ENCODE data around the gene B3GAT1. TPM values are rescaled to one million over a fixed set of nuclear protein-coding genes. Genes with fewer than 3 reads are reported as not detected.

B3GAT1 gene
- total and polyA plus RNA-seq, 4 donors, result 0.16 to 0.39 TPM; not detected in 2

DNA sequence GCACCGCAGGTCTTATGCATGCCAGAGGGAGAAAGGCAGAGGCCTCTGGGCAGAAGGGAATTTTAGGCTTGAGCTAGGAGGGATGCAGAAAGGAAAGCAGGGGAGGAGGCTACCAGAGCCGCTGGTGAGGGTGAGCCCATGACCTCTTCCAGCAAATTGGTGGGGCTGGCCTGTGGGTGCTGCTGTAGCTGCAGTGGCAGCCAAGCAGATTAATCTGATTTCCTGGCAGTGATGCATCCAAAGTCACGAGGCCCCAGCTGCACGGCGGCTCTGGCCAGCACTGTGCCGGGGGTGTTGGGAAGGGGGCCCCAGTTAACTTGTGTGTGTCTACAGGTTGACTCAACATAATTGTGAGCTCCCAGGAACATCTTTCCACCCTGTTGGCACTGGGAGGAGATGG, 41.4 kb upstream of the B3GAT1 start:
- Histone ChIP-seq H3K4me1 (ENCODE audit: control insufficient read depth in 1 of 2, insufficient read depth in 2 of 2, low read length in 2 of 2) (no peaks in the 10 kb centered on the region), H3K27ac (ENCODE audit: low read depth in 1 of 2, low read length in 2 of 2) (no peak overlapping the region), H3K27me3 (ENCODE audit: control insufficient read depth in 1 of 2, insufficient read depth in 2 of 2, low read length in 1 of 2) (no peaks in the 10 kb centered on the region), H3K9me3 (ENCODE audit: control insufficient read depth, low read length) (peaks cover 6% of the 10 kb centered on the region), H3K4me3 (ENCODE audit: low read length in 2 of 2) (no peak overlapping the region), H3K36me3 (ENCODE audit: control insufficient read depth in 1 of 2, insufficient read depth in 2 of 2, low read length in 1 of 2) (no peaks in the 10 kb centered on the region)
- no peak for ATAC-seq (ENCODE audit: low FRiP score)
- WGBS, 2 donors, result 70 to 74% methylated on average over 6 of the region's 6 CpGs
- DNase-seq, result peak in 1 of 2 donors; percentile 42
- intact Hi-C loops (cut with DNase I), result no loop called here

GRCh38 chr11:134452838-134453155, 40.8 kb upstream of the B3GAT1 start:
- H3K9me3 ChIP-seq (ENCODE audit: control insufficient read depth, low read length), result peaks cover 6% of the 10 kb centered on the region
- H3K27ac ChIP-seq (ENCODE audit: low read depth in 1 of 2, low read length in 2 of 2), result no peak overlapping the region
- 86 to 87% methylated on average over 5 of the region's 5 CpGs for WGBS, 2 donors
- no peak for ATAC-seq (ENCODE audit: low FRiP score)
- DNase-seq, result no peak
- H3K36me3 ChIP-seq (ENCODE audit: control insufficient read depth in 1 of 2, insufficient read depth in 2 of 2, low read length in 1 of 2), result no peaks in the 10 kb centered on the region
- H3K4me3 ChIP-seq (ENCODE audit: low read length in 2 of 2), result no peak overlapping the region
- H3K27me3 ChIP-seq (ENCODE audit: control insufficient read depth in 1 of 2, insufficient read depth in 2 of 2, low read length in 1 of 2), result no peaks in the 10 kb centered on the region
- intact Hi-C loops (cut with DNase I), result no loop called here
- H3K4me1 ChIP-seq (ENCODE audit: control insufficient read depth in 1 of 2, insufficient read depth in 2 of 2, low read length in 2 of 2), result no peaks in the 10 kb centered on the region

DNA sequence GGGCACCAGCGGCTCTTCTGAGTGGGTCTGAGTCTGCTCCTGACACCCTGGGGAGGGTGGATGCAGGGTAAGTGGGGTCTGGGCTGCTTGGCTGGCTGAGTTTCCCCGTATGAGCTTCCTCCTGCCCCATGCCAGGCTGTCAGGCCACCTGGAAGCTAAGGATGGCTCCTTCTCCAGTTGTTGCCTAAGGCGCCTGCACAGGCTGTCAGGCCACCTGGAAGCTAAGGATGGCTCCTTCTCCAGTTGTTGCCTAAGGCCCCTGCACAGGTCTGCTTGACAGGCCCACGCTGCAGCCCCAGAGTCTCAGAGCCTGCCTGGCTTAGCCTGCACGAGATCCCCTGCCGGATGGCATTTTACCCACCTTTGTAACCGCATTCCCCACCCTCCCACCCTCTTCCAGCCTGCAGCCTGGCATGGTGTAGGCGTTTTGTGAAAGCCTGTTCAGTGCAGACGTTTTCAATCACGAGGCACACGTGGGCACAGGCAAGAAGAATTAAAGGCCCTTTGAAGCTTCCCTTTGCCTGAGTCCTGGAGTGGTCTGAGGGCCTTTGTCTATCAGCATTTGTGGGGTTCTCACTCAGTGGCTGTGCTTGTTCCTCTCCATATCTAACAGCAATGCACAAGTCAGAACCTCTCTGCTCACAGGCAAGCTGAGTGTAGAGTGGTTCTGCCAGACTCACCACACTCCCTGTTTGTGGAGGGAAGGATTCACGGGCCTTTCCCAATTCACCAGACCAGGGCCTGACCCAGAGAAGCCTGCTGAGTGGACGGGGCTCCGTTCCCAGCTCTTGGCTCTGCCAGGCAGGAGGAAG, 40.2 kb upstream of the B3GAT1 start:
- no peak overlapping the region for H3K4me3 ChIP-seq (ENCODE audit: low read length in 2 of 2)
- no peaks in the 10 kb centered on the region for H3K4me1 ChIP-seq (ENCODE audit: control insufficient read depth in 1 of 2, insufficient read depth in 2 of 2, low read length in 2 of 2)
- H3K36me3 ChIP-seq (ENCODE audit: control insufficient read depth in 1 of 2, insufficient read depth in 2 of 2, low read length in 1 of 2), result no peaks in the 10 kb centered on the region
- peaks cover 6% of the 10 kb centered on the region for H3K9me3 ChIP-seq (ENCODE audit: control insufficient read depth, low read length)
- DNase-seq (peak in 1 of 2 donors; percentile 41), ATAC-seq (ENCODE audit: low FRiP score) (no peak)
- WGBS, 2 donors, result 79 to 82% methylated on average over 14 of the region's 14 CpGs
- no peaks in the 10 kb centered on the region for H3K27me3 ChIP-seq (ENCODE audit: control insufficient read depth in 1 of 2, insufficient read depth in 2 of 2, low read length in 1 of 2)
- intact Hi-C loops (cut with DNase I), result no loop called here
- H3K27ac ChIP-seq (ENCODE audit: low read depth in 1 of 2, low read length in 2 of 2), result no peak overlapping the region

- H3K4me3 ChIP-seq (ENCODE audit: low read length in 2 of 2), result no peak overlapping the region
- intact Hi-C loops (cut with DNase I), result no loop called here
- no peak for ATAC-seq (ENCODE audit: low FRiP score)
- peak in 1 of 2 donors; percentile 39 for DNase-seq
- H3K27me3 ChIP-seq (ENCODE audit: control insufficient read depth in 1 of 2, insufficient read depth in 2 of 2, low read length in 1 of 2), result no peaks in the 10 kb centered on the region
- no peak overlapping the region for H3K27ac ChIP-seq (ENCODE audit: low read depth in 1 of 2, low read length in 2 of 2)
- no peaks in the 10 kb centered on the region for H3K4me1 ChIP-seq (ENCODE audit: control insufficient read depth in 1 of 2, insufficient read depth in 2 of 2, low read length in 2 of 2)
- H3K36me3 ChIP-seq (ENCODE audit: control insufficient read depth in 1 of 2, insufficient read depth in 2 of 2, low read length in 1 of 2), result no peaks in the 10 kb centered on the region
- peaks cover 4% of the 10 kb centered on the region for H3K9me3 ChIP-seq (ENCODE audit: control insufficient read depth, low read length)
- WGBS, 2 donors, result 87 to 88% methylated on average over 7 of the region's 7 CpGs
Observed at GRCh38 chr11:134450186-134450585, 38.1 kb upstream of the B3GAT1 start.

- no peak overlapping the region for H3K4me3 ChIP-seq (ENCODE audit: low read length in 2 of 2)
- intact Hi-C loops (cut with DNase I), result no loop called here
- H3K4me1 ChIP-seq (ENCODE audit: control insufficient read depth in 1 of 2, insufficient read depth in 2 of 2, low read length in 2 of 2), result no peaks in the 10 kb centered on the region
- H3K36me3 ChIP-seq (ENCODE audit: control insufficient read depth in 1 of 2, insufficient read depth in 2 of 2, low read length in 1 of 2), result no peaks in the 10 kb centered on the region
- H3K27me3 ChIP-seq (ENCODE audit: control insufficient read depth in 1 of 2, insufficient read depth in 2 of 2, low read length in 1 of 2), result no peaks in the 10 kb centered on the region
- H3K27ac ChIP-seq (ENCODE audit: low read depth in 1 of 2, low read length in 2 of 2), result no peak overlapping the region
- H3K9me3 ChIP-seq (ENCODE audit: control insufficient read depth, low read length), result peaks cover 4% of the 10 kb centered on the region
- DNase-seq (peak in 1 of 2 donors; percentile 26), ATAC-seq (ENCODE audit: low FRiP score) (no peak)
- WGBS, 2 donors, result 70 to 76% methylated on average over 7 of the region's 7 CpGs
Observed at GRCh38 chr11:134449713-134450112, 37.7 kb upstream of the B3GAT1 start.

DNA sequence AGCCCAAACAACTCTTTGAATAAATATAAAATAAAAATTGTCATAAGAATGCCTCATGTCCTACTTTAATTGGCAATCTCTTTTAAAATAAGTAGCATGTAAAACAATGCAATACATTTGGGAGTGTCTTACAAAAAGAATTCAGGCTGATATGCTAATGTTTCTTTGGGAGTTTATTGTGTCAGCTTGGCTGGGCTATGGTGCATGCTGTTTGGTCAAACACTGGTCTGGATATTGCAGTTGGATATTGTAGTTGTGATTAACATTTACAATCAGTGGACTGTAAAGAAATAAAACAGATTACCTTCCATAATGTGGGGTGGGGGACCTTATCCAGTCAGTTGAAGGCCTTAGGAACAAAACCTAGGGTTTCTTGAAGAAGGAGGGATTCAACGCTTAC, 37.0 kb upstream of the B3GAT1 start:
- 91 to 97% methylated on average over 1 of the region's 1 CpG for WGBS, 2 donors
- no peak for ATAC-seq (ENCODE audit: low FRiP score)
- Histone ChIP-seq H3K9me3 (ENCODE audit: control insufficient read depth, low read length) (peaks cover 2% of the 10 kb centered on the region), H3K4me3 (ENCODE audit: low read length in 2 of 2) (no peak overlapping the region), H3K27ac (ENCODE audit: low read depth in 1 of 2, low read length in 2 of 2) (no peak overlapping the region), H3K27me3 (ENCODE audit: control insufficient read depth in 1 of 2, insufficient read depth in 2 of 2, low read length in 1 of 2) (no peaks in the 10 kb centered on the region), H3K36me3 (ENCODE audit: control insufficient read depth in 1 of 2, insufficient read depth in 2 of 2, low read length in 1 of 2) (no peaks in the 10 kb centered on the region), H3K4me1 (ENCODE audit: control insufficient read depth in 1 of 2, insufficient read depth in 2 of 2, low read length in 2 of 2) (no peaks in the 10 kb centered on the region)
- DNase-seq, result no peak
- intact Hi-C loops (cut with DNase I), result no loop called here

DNA sequence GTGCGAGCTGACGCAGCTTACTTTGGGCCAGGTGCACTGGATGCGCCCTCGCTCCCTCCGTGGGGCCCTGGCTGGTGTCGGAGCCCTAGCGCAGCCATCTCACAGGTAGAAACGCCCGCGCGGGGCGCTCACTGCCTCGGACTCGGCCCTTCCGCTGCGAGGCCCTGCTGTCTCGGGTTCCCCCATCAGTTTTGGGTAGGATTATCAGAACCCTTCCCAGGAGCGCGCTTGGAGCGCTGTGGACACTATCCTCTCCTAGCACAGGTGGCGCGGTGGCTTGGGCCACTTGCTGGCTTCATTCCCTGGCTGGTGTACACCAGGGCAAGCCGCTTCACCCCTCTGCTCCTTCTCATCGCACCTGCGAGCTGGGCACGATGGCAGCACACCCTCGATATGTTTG, 35.7 kb upstream of the B3GAT1 start:
- H3K4me1 ChIP-seq (ENCODE audit: control insufficient read depth in 1 of 2, insufficient read depth in 2 of 2, low read length in 2 of 2), result no peaks in the 10 kb centered on the region
- DNase-seq, result peak in 1 of 2 donors; percentile 65
- no peaks in the 10 kb centered on the region for H3K9me3 ChIP-seq (ENCODE audit: control insufficient read depth, low read length)
- H3K4me3 ChIP-seq (ENCODE audit: low read length in 2 of 2), result no peak overlapping the region
- intact Hi-C loops (cut with DNase I), result no loop called here
- H3K27me3 ChIP-seq (ENCODE audit: control insufficient read depth in 1 of 2, insufficient read depth in 2 of 2, low read length in 1 of 2), result no peaks in the 10 kb centered on the region
- H3K36me3 ChIP-seq (ENCODE audit: control insufficient read depth in 1 of 2, insufficient read depth in 2 of 2, low read length in 1 of 2), result no peaks in the 10 kb centered on the region
- whole genome bisulfite sequencing, 2 donors, result 92% methylated on average over 27 of the region's 27 CpGs
- no peak overlapping the region for H3K27ac ChIP-seq (ENCODE audit: low read depth in 1 of 2, low read length in 2 of 2)
- no peak for ATAC-seq (ENCODE audit: low FRiP score)

DNA sequence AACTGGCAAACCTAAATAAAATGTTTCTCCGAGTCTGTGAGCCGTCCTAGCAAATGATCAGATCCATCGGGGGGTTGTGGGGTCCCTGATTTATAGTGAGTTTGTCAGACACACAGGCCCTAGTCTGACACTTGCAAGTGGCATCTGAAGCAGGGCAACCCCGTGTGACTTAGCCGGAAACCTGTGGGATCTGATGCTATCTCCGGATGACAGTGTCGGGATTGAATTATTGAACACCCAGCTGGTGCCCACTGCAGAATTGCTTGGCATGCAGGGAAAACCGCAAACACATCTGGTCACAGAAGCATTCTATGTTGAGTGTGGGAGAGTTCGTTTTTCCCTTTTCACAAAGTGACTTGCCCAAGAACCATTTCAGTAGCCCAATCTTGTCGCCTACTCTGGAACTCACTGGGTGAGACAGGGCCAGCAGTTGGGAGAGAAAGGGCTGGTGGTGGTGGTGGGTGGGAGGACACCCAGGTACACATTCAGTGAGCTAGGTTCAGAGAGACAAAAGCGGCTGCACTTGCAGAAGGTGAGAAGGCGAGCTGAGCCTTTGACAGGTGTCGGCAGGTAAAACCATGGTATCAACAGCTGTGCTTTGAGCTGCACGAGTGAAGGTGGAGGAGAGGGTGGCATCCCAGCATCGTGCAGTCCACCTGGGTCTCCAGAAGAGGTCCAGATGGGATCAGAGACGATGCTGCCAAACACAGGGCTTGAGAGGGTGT, 33.7 kb upstream of the B3GAT1 start:
- no peak overlapping the region for H3K27ac ChIP-seq (ENCODE audit: low read depth in 1 of 2, low read length in 2 of 2)
- H3K27me3 ChIP-seq (ENCODE audit: control insufficient read depth in 1 of 2, insufficient read depth in 2 of 2, low read length in 1 of 2), result no peaks in the 10 kb centered on the region
- no peaks in the 10 kb centered on the region for H3K4me1 ChIP-seq (ENCODE audit: control insufficient read depth in 1 of 2, insufficient read depth in 2 of 2, low read length in 2 of 2)
- no peak for ATAC-seq (ENCODE audit: low FRiP score)
- WGBS, 2 donors, result 83 to 85% methylated on average over 16 of the region's 16 CpGs
- DNase-seq, result peak in 1 of 2 donors; percentile 22
- no peak overlapping the region for H3K4me3 ChIP-seq (ENCODE audit: low read length in 2 of 2)
- no peaks in the 10 kb centered on the region for H3K9me3 ChIP-seq (ENCODE audit: control insufficient read depth, low read length)
- H3K36me3 ChIP-seq (ENCODE audit: control insufficient read depth in 1 of 2, insufficient read depth in 2 of 2, low read length in 1 of 2), result no peaks in the 10 kb centered on the region
- intact Hi-C loops (cut with DNase I), result no loop called here
